ENCODE data around the gene ATP2A3.

Gene ATP2A3

DNA sequence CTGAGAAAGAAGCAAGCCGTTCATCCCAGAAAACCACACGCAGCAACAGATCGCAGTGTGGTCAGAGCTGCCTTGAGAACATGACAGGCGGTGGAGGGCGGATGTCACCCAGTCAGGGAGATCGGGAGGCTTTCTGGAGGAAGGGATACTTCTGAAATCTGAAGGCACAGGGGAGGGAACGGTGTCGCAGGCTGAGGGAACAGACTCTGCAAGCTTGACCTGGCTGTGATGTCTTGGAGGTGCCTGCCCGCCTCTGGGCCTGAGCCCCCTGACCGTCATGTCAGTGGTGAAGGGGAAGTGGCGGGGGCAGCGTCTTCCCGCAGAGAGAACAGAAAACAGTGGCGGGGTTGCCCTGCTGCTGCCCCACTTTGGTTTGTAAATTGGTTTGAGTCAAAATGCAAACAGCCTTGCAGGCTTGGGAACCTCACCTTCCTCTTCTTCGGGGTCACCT, 8.1 kb upstream of the ATP2A3 start:
- peak; percentile 55 for DNase-seq

DNA sequence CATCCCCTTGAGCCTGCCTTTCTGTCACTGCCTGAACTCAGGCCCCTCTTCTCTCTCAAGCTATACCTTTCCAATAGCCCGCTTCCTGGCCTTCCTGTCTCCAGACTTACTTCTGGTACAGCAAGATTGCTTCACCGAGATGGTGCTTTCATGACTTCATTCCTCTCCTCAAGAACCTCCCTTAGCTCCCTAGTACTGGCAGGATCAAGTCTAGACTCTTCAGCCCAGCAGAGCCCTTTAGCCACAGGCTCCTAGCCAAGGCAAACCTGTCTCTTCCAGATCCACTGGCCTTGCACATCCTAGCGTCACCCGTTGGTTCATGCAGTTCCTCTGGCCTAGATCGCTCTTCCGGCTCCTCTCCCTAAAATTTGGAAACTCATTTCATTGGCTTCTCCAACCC, 6.4 kb upstream of the ATP2A3 start:
- DNase-seq, result no peak

DNA sequence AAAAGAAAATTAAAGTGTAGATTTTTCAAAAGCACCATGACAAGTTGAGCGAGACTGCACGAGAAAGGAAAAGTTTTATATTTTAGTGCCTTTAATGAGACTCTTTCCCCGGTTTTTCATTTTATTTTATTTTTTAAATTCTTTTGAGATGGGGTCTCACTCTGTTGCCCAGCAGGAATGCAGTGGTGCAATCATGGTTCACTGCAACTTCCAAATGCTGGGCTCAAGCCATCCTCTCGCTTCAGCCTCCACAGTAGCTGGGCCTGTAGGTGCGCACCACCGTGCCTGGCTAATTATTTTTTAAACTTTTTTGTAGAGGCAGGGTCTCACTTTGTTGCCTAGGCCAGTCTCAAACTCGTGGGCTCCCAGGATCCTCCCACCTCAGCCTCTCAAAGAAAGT, 5.7 kb upstream of the ATP2A3 start:
- no peak for DNase-seq

DNA sequence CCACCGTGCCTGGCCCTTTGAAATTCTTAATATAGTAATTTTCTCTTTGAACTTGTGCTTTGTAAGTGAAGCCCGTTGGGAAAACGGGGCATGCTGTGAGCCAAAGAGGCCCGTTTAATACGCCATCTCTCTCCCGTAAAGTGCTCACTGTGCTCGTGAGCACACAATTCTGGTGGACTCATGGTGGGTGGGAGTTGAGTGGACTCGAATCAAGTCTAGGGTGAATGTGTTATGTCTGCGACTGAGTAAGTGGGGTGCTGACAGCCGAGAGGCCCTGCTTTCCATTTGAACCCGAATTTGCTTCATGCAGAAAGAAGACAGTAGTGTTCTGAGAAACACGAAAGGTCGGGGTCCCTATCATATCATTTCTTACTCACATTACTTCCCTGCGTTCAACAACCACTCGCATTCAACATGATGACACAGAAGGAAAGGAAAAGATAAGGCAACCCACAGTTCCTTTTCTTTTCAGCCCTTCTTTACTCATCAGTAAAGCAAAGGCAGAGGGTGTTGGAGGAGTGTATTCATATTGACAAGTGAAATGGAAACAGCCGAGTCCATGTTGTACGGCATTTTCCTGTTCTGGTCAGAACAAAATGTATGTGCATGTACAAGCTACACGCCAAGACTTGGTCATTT, 4.8 kb upstream of the ATP2A3 start:
- no peak for DNase-seq

DNA sequence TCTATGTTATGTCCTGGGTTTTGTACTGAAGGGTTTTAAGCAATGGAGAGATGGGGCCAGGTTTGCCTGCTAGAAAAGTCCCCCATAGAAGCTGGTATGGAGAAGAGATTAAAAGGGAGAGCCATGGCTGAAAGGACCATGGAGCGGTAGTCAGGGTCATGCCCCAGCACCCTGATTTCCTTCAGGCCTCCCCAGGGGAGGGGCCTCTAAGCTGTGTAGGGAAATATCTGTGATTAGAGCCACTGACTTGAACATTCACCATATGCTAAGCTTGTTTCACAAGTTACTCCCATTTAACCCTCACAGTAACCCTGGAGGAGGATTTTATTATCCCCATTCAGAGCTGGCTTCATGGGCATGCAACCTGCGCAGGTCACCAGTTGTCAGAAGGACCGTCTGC, 3.8 kb upstream of the ATP2A3 start:
- DNase-seq, result no peak

DNA sequence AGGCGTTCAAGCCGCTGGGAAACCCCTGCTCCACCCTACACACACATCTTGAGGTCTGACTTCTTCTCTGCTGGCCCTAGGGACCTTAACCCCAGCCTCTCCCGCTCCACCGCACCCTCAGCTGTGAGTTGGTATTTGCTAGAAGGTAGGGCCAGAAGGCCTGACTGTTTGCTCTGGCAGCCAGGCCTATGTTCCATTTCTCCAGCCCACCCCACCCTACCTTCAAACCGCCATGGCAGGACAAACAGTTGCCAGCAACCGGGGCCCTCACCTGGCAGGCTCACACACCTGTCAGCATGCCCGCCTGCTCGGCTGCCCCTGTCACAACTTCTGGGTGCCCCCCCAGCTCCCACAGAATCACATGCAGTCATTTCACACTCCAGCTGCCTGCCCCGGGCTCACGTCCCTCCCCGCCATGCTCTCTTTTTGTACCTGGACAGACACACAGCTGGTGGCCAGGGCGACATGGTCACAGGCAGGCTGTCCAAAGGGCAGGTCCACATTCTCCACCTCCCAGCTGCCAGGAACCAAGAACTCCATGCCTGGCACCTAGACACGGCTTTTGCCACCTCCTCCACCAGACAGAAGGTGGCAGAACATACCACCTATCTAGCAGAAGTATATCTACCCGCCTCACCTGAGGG, 2.6 kb upstream of the ATP2A3 start:
- no peak for DNase-seq

DNA sequence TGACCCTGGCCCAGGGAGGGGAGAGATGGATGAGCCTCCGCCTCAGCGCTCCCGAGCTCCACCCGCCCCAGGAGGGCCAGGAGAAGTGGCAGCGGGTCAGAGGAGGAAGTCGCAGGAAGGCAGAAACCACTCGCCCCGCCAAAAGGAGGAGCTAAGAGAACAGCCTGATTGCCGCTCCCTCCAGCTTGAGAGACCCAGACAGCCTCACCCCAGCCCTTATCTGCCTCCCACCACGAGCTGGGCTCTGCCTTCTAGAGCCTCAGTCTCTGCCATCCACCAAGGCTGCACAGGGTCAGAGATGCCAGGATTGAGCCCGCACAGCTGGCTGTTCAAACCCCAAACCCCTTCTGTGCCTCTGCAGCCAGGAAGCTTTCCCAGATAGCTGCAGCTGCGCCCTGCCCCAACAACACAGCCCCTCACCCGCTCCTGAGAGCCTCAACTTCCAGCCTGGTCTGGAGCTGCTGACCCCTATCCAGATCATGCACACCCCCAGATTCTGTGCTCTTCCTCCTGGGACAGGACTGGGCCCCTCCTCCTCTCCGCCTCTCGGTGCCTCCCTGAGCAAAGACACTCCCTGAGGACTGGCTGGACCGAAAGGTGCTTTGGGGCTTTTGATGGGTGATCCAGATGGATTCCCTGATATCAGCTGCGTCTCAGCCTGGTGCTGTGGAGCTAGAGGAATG, 1.0 kb upstream of the ATP2A3 start:
- DNase-seq, result peak; percentile 92

DNA sequence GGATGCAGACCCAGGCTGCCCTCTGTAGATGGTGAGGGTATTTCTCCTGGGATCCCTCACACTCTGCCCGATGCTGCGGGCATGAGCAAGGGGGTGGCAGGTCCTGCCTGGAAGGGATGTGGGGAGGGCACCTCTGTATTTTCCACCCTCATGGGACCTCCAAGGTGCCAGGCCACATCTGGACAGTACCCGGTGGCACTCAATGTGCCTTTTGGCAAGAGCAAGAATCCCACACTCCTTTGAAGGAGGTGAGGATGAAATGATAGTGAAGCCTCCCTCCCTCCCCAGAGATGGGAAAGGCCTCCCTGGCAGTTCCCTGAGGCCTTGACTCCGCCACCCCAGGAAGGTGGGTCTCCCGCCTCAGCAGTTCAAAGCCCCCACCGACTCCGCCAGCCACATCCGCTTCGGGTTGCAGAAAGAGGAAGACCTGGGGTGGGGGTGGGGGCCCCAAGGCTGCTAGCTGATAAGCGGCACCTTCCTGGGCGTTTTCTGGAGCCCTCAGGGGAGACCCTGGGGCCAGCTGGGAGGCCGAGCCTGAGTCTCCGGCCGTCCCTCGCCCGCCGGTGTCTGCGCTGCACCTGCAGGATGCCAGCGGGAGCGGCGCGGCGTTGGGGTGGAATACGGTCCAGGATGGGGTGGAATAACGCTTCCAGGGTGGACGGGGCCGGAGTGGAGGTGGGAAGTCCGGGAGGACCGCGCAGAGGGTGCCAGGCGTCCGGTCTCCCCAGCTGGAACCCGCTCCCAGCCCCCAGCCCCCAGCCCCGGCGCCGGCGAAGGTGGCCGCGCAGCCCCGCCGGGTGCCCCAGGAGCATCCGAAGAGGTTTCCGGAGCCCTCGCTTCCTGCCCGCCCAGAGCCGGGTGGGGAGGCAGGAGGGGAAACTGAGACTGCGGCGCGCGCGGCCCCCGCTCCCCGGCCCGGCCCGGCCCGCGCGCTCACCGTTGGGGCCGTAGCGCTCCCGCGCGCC, 718 bp downstream of the ATP2A3 start:
- DNase-seq, result no peak

DNA sequence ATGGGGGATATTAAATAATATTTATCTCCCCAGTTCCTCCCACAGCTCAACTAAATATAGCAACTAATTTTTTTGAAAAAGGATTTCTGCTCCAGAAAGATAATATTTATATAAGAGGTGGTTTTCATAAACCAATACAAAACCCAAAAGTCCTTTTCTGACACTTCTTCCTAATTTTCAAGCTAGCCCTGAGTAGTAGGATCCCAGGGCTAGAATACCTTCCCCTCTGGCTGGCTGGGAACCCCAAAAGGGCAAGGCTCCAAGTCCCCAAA, 1.3 kb downstream of the ATP2A3 start:
- DNase-seq, result no peak

DNA sequence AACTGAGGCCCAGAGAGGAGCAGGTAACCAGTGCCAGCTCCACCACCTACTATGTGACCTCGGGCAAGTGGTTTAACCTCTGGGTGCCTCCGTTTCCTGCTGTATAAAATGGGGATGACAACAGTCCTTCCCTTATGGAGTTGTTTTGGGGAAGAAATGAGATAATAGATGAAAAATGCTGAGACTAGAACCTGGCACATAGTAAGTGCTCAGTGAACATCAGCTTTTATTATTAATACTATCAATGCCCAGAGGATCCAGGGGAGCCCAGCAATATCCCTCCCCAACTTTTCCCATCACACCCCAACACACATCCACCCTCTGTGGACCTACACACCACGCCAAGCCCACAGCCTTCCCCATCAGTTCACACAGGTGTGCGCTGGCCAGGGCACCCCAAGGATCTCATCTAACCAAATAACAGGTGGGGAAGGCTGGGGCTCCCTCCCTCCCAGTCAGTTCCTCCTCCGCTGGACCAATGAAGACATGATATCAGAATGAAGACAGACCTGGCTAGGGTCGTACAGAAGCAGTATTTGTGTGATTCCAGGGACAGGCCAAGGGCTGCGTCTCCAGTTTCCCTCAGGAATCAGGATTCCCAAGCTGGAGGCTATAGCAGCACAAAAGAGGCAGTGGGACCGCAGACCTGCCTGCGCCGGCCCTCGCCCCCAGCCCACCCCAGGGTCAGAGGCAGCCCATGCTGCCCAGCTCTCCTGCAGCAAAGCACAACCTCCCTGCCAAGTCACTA, 1.8 kb downstream of the ATP2A3 start:
- no peak for DNase-seq

DNA sequence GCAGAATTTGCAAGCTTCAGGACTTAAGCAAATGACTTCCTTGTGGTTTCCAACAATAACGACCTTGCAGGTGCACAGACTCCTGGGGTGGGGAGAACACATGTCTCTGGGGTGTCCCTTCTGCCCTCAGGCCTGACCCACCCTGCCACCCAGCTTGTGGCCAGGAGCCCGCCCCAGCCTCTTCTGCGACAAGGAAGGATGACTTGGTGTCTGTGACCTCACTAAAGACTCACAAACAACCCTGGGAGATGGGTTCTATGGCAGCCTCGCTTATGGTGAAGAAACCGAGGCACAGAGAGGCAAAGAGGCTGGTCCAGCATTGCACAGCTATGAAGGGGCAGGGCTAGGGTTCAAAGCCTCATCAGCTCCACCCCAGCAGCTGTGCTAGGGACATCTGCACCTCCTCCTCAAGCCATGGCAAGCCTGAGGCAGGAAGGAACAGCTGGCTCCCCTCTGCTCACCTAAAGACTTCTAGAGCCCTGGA, 2.6 kb downstream of the ATP2A3 start:
- DNase-seq, result no peak

DNA sequence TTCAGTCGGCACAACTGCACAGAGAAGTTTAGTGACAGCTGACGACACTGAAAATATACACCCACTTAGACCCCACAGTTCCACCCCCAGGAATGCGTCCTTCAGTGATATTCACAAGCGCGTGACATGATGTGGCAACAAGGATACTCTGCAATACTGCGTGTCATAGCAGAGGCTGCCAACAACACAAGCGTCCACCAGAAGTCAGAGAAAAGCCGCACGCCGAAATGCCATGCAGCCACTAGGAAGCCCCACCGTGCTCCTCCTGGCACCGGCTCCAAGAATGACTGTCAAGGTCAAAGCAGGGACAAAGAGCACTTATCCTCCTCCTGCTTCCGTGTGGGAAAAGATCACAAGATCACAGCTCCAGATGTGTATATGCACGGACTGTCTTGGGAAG, 3.5 kb downstream of the ATP2A3 start:
- no peak for DNase-seq

DNA sequence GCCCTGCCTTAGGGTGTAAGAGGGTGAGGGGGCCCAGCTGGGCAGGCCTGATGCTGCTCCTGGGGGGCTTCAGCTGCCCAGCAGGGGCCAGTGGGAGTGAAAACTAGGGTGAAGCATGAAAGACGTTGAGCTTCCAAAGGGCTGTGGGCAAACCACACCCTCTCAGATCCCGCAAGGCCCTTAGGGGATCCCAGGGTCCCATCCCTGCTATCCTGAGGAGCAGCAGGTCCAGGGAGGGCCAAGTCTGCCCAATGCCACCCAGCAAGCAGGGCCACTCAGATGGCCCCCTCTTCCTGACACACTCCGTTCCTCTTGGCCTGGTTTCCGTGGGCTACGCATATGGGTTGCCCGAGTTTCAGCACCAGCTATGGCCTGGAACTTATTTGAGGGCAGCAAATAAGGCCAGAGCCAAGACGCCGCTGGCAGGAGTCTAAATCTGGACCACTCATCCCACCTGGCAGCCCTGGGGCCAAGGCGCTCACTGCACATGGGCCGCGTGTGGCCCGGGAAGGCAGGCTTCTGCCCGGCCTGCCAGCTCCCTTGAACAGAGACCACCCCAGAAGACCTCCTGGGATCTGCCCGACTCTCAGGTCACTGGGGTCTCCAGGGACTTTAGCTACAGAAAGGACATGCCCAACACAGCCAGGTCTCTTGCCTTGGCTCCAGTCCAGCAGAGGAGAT, 4.2 kb downstream of the ATP2A3 start:
- no peak for DNase-seq

DNA sequence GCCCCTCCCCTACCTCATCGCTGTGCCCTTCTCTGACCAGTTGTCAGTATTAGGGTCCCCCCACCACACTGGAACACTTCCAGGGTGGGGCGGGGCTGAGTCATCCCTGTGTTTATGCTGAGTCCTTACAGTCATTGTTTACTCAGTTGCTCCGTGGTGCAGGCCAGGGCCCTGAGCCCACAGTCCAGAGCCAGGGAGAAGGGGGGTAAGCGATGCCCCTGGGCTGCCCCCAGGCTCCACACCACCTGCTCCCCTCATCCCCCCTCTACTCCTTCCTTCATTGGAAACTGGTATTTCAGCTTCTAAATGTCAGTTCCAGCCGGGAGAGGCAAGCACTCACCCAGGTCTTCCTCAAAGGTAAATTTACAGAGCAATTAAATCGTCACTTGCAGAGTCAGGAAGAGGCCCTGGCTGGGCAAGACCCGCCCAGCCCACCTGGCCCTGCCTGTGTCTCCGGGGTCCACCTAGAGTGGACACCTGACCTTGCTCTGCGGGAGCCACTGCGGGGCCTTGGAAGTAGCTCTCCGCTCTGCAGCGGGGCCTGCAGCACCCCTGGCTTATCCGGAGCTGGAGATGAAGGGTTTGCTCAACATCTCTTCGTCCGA, 4.8 kb downstream of the ATP2A3 start:
- DNase-seq, result no peak

DNA sequence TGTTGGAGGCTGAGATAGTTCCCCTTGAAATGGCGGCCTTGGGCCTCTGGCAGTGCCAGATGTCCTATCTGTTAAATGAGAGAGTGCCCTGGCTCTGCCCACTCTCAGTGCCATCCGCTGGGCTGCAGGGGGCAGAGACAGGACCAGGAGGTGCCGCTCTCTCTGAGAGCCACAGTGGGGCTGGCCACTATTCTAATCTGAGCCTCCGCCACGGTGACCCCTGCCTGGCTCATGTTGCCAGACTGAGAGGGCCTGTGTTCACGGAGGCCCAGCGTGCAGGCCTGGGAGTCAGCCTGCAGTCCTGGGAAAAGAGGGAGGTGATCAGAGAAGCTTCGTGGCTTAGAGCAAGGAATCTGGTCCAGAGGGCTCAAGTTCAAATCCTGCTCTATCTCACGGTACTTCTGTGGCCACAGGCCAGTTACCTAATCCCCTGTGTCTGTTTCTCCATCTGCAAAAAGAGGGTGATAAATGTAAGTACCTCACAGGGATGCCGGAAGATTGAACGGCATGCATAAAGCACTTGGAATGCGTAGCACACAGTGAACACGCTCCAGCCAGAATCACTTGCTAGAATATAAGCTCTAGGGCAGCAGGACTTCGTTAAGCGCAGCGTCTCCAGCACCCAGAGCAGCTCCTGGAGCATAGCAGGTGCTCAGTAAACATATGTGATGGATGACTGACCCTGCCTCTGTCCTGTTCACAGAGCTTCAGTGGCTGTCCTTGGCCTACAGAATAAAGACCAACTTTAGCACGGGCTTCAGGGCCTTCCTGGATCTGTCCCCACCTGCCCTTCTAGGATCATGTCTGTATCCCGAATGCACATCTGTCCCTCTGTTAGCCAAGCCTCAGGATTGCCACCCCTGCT, 6.3 kb downstream of the ATP2A3 start:
- DNase-seq, result no peak

DNA sequence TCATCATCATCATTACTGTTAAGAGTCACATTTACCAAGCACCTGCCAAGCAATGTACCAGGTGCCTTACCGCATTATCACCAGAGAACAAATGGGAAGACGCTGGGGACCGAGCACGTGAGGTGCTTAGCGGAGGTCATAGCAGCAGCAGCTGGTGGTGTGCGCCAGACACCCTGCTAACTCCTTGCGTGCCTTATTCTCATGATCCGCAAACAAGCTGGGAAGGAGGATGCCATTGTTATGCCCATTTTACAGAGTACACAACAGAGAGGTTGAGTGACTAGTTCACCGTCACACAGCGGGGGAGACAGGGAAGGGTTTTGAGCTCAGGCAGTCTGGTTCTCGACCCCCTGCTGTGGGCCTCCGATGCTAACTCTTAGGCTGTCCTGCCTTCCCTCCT, 7.3 kb downstream of the ATP2A3 start:
- DNase-seq, result no peak

DNA sequence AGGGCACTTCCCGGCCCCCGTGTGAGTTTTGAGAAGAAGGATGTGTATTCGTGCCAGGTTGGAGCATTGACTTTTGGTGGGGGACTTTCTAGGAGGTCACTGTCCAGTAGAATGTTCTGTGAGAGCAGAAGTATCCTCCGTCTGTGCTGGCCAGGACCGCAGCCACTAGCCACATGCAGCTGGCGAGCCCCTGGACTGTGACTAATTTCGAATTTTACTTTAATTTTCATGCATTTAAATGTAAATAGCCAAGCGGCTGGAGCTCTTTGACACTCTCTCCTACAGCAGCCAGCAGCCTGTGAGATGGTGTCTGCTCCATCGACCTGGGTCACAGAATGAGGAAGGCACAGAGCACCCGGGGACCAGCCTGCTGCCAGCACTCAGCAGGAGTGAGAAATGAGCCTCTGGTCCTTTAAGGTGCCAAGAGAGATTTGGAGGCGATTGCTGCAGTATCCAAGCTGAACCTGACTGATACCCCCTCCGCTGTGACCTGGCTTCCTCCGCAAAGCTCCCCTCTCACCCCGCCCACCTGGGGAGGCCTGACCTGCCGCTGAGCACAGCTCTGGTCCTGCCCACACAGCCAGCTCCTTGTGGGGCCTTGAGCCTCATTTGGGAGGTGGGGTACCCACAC, 7.8 kb downstream of the ATP2A3 start:
- DNase-seq, result no peak

DNA sequence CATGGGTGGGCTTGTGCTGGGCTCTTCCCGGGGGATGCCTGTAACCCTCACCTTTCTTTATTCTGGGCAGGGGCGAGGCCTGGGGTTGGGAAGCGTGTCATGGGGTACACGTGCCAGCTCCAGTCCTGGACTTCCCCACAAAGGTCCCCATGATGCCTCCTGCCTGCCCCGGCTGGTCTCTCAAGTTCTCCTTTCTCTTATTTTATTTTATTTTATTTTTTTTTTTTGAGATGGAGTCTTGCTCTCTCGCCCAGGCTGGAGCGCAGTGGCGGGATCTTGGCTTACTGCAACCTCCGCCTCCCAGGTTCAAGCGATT, 8.6 kb downstream of the ATP2A3 start:
- no peak for DNase-seq

DNA sequence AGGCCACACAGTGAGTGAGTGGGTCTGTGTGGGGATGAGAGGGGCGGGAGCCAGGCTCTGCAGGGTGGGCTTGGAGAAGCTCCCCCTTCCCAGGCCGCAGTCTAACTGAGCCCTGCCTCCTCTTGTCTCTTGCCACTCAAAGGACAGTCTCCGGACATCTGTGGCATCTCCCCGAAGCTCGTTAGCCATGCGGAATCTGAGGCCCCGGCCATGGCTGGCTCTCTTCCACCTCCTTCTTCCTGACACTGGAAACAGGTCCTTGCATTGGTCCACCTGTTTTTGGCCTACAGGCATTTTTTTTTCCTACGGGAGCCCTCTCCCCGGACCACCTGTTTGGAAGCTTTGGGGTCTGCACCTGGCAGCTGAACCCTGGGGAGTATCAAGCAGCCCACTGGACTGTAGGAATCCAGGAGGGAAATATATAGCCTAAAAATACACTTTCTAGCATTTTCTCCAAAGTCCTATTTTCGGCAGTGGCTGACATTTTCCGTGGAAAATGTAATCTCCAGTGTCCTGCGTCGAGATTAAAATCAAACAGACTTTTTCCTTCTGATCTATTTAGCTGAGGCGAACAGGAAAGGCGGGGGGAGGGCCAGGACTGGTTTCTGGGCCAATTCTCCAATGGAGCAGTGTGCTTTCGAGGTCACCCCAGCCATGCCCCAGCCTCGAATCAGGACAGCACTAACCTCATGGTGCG, 9.1 kb downstream of the ATP2A3 start:
- DNase-seq, result no peak

DNA sequence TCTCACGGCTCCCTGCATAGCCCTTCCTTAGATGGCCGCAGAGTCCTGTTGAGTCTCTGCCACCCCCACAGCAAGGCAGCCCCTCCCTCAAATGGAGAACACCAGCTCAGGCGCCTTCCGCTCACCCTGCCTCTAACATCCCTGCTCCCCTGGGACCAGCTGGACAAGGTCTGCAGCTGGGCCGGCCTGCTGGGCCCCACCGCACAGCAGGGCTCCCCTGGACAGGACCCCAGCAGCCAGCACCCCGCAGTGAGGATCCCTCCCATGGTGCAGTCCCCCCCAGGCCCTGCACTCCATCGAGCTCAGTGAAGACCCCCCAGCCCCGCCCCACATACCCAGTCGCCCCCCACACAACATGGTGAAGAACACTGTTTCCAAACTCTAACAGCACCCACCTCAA, 10.2 kb downstream of the ATP2A3 start:
- DNase-seq, result no peak
